Body of pancreas (tissue), 4 donors: ENCODE measurements around the gene KIF17. TPM values are rescaled to one million over a fixed set of nuclear protein-coding genes. Genes with fewer than 3 reads are reported as not detected.

ENCODE experiments used
- ATAC-seq: fragments of 150-250 bp; one replicate; pipeline ENCODE4 v1.9.1; 2016
- DNase-seq, 4 donors: peaks; one replicate each; pipeline ENCODE4 v3.0.0-alpha.2; 2019
- H3K27ac ChIP-seq, 4 donors: fragments of 200-600 bp; sonication (generic); 1 replicate in 3 of 4; 2 replicates in 1 of 4; pipeline versions ENCODE4 v1.5.1 to v1.6.1; 2016 to 2019; ENCODE audit warnings: mild to moderate bottlenecking in 1 of 4, mixed read lengths in 1 of 4, moderate library complexity in 1 of 4
- H3K27me3 ChIP-seq, 2 donors: fragments of 200-600 bp; sonication (generic); one replicate each; pipeline ENCODE4 v1.6.0; 2016; ENCODE audit warnings: mild to moderate bottlenecking in 1 of 2
- H3K36me3 ChIP-seq, 2 donors: fragments of 200-600 bp; sonication (generic); replicated peaks in 1 of 2; 2 replicates each; pipeline ENCODE4 v1.5.1; 2016; ENCODE audit warnings: low read depth in 2 of 2; ENCODE audit not compliant: insufficient read depth in 1 of 2
- H3K4me1 ChIP-seq: fragments of 200-600 bp; sonication (generic); one replicate; pipeline ENCODE4 v1.6.0; 2016
- H3K4me3 ChIP-seq, 2 donors: fragments of 200-600 bp; sonication (generic); 1 replicate in 1 of 2; 2 replicates in 1 of 2; pipeline ENCODE4 v1.5.1; 2016 to 2019
- H3K9me3 ChIP-seq, 3 donors: fragments of 200-600 bp; sonication (generic); 1 replicate in 2 of 3; 2 replicates in 1 of 3; pipeline ENCODE4 v1.5.1; 2016
- CTCF ChIP-seq, 7 experiments: fragments of 450-650 bp in 4 of 7; fragments of 200-600 bp in 3 of 7; sonication (generic) in 3 of 7; IDR thresholded peaks; one replicate each; pipeline ENCODE4 v1.5.1; 2016 to 2019; ENCODE audit warnings: antibody characterized with exemption in 7 of 7
- POLR2A ChIP-seq, 3 donors: fragments of 450-650 bp; IDR thresholded peaks; one replicate each; pipeline ENCODE4 v1.6.1; 2016; ENCODE audit warnings: antibody characterized with exemption in 3 of 3, mild to moderate bottlenecking in 2 of 3
- WGBS, 2 donors: methylation state at CpG; one replicate each; pipeline ENCODE4 v1.1.5; 2017; 5-methylcytosine and 5-hydroxymethylcytosine counted together
- intact Hi-C: fragments of 100-400 bp; cut with DNase I; formaldehyde crosslinking; loops from one replicate; pipeline ENCODE4 v1.15.1; 2023
- total RNA-seq, 2 donors: library from RNA; depleted of rRNA; stranded (reverse); fragments of >200 nt; gene quantifications; one replicate each; pipeline ENCODE4 v1.1.0, GENCODE V29; 2016

The KIF17 gene
- total RNA-seq, 2 donors from 2014 or later, result 1.8 TPM; not detected in 1

- H3K4me3 ChIP-seq, result no peak overlapping the region
- no peaks in the 10 kb centered on the region for H3K9me3 ChIP-seq
- WGBS, 2 donors, result 28 to 40% methylated on average over 6 of the region's 6 CpGs
- H3K27me3 ChIP-seq, result no peaks in the 10 kb centered on the region
- H3K4me1 ChIP-seq, result peaks cover under 1% of the 10 kb centered on the region
- intact Hi-C loops, result no loop called here
- ATAC-seq (no peak), DNase-seq (peak; percentile 40 to 54 (median 45))
- peaks cover 0 to 31% of the 10 kb centered on the region in 2 donors for H3K36me3 ChIP-seq
- TF ChIP-seq CTCF (IDR thresholded peaks at IDR 0.05) (peak; percentile 39 to 84 (median 64)), POLR2A (IDR thresholded peaks at IDR 0.05) (no peak)
- H3K27ac ChIP-seq, result no peak overlapping the region
Measured at GRCh38 chr1:20640183-20640597, 77.6 kb downstream of the KIF17 start.

- DNase-seq (no peak), ATAC-seq (no peak)
- Histone ChIP-seq H3K36me3 (peaks cover 0 to 20% of the 10 kb centered on the region in 2 donors), H3K9me3 (no peaks in the 10 kb centered on the region), H3K4me3 (no peak overlapping the region), H3K4me1 (peaks cover 18% of the 10 kb centered on the region), H3K27me3 (no peaks in the 10 kb centered on the region), H3K27ac (no peak overlapping the region)
- intact Hi-C loops, result loop anchor here (5.0 kb wide), 1 partner anchor 110 kb away; no protein-coding TSS in a partner anchor
- TF ChIP-seq CTCF (IDR thresholded peaks at IDR 0.05), result no peak
- no peak for TF ChIP-seq POLR2A (IDR thresholded peaks at IDR 0.05)
- WGBS, 2 donors, result 88 to 90% methylated on average over 8 of the region's 8 CpGs
Measured at GRCh38 chr1:20636785-20637347, 80.9 kb downstream of the KIF17 start.

GRCh38 chr1:20634594-20635084 lies 83.2 kb downstream of the KIF17 start:
- WGBS, 2 donors, result 1 to 5% methylated on average over 4 of the region's 4 CpGs
- peak; percentile 31 for ATAC-seq

GRCh38 chr1:20634065-20634593 lies 83.7 kb downstream of the KIF17 start:
- Histone ChIP-seq H3K9me3 (no peaks in the 10 kb centered on the region), H3K4me3 (peak overlapping the region; percentile 76 to 93), H3K36me3 (peaks cover 0 to 13% of the 10 kb centered on the region in 2 donors), H3K27me3 (no peaks in the 10 kb centered on the region), H3K27ac (peak overlapping the region; percentile 72 to 96 (median 89)), H3K4me1 (peaks cover 18% of the 10 kb centered on the region)
- no peak for ATAC-seq
- TF ChIP-seq POLR2A (IDR thresholded peaks at IDR 0.05) (no peak), CTCF (IDR thresholded peaks at IDR 0.05) (no peak)
- 1 to 2% methylated on average over 11 of the region's 11 CpGs for WGBS, 2 donors
- intact Hi-C loops, result no loop called here
- no peak for DNase-seq

More at GRCh38 chr1:20634594-20635084, 83.2 kb downstream of the KIF17 start:
- DNase-seq, result peak; percentile 64 to 80 (median 76)
- Histone ChIP-seq H3K27me3 (no peaks in the 10 kb centered on the region), H3K4me1 (peaks cover 18% of the 10 kb centered on the region), H3K36me3 (peaks cover 0 to 15% of the 10 kb centered on the region in 2 donors), H3K9me3 (no peaks in the 10 kb centered on the region), H3K27ac (peak overlapping the region in 3 of 4 donors; percentile 72 to 96 (median 90)), H3K4me3 (peak overlapping the region; percentile 76 to 93)
- no peak for TF ChIP-seq CTCF (IDR thresholded peaks at IDR 0.05)
- no peak for TF ChIP-seq POLR2A (IDR thresholded peaks at IDR 0.05)
- intact Hi-C loops, result loop anchor here (5.0 kb wide), 1 partner anchor 107 kb away; no protein-coding TSS in a partner anchor
